GM21529 (cell line): ENCODE measurements around the gene MUC2.
"Not testable (repeated sequence)": the region's sequence is repeated elsewhere in the genome, so short reads cannot be mapped to it uniquely, and the experiment has no call there.

Experiments
- ATAC-seq: cut with Tn5 transposase; IDR thresholded peaks from one replicate; pipeline ENCODE4 v1.9.1; 2021; ENCODE audit not compliant: unreplicated experiment

MUC2 gene

GRCh38 chr11:1102996-1103395, 28.3 kb downstream of the MUC2 start:
- ATAC-seq, result no peak

- no peak for ATAC-seq
These were observed 29.0 kb downstream of the MUC2 start for GRCh38 chr11:1103401-1104360.

DNA sequence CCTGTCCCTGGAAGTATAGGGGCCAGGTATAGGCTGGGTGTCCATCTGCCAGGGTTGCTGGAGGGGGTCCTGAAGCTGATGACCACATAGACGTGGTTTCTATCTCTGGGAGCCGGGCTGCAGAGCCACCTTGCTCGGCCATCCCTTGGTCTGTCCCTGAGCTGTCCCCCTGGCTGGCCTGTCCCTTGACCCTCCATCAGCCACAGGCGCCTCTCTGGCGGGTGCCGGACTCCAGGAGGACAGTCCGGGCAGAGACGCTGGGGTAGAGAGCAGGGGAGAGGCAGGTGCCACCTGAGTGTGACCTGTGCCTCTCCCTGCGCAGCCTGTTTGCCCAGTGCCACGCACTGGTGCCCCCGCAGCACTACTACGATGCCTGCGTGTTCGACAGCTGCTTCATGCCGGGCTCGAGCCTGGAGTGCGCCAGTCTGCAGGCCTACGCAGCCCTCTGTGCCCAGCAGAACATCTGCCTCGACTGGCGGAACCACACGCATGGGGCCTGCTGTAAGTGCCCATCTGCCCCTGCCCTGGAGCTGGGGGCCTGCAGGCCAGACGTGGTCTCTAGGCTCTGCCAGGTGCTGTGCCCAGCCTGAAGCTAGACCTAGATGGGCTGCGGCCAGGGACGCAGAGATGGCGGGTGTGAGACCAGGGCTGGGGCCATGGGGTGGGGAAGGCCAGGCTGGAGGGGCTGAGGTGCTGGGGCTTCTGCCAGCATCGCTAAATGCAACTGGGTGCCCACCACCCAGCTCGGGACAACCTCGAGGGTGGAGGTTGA, 29.9 kb downstream of the MUC2 start:
- ATAC-seq, result no peak

DNA sequence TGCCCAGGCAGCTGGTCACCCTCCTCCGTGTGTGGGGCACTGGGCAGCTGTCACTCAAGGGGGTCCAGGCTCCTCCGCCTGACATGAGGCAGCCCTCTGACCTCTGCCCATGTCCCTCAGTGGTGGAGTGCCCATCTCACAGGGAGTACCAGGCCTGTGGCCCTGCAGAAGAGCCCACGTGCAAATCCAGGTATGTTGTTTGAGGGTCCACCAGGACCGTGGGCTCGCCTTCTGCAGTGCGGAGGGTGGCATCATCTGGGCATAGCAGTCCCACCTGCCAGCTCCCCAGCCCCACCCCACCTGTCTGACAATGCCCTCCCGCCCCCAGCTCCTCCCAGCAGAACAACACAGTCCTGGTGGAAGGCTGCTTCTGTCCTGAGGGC, 30.5 kb downstream of the MUC2 start:
- ATAC-seq, result no peak

- ATAC-seq, result no peak
These were observed 31.7 kb downstream of the MUC2 start for GRCh38 chr11:1106387-1106786.

- ATAC-seq, result no peak
These were observed 32.9 kb downstream of the MUC2 start for GRCh38 chr11:1107316-1108245.

- no peak for ATAC-seq
These were observed 33.7 kb downstream of the MUC2 start for GRCh38 chr11:1108246-1108900.

DNA sequence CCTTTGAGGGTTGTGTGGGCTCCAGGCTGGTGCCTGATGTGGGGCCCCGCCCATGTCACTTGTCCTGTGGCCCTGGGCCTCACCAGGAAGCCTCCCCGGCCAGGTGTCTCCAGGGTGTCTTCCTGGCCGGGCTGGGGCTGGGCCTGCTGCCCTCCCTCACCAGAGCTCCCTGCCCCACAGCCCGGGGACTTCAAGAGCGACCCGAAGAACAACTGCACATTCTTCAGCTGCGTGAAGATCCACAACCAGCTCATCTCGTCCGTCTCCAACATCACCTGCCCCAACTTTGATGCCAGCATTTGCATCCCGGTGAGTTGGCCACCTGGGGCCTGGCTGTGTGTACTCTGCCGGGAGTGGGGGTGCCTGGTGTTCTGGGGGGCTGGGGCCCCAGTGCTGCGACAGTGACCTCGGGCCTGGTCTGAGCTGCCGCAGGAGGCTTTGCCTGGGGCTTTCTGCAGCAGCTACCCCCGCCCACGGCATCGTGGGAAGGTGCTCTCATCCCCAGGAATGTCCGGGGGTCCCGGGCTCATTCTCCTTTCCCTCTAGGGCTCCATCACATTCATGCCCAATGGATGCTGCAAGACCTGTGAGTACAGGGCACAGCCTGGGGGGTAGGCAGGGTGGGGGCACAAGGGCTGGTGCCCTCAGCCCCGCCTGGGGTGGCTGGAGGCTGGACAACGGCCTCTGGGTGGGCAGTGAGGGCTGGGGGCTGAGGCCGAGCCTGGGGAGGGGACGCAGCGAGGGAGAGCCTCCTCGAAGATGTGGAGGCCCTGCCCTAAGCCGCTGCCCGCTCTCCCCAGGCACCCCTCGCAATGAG, 34.6 kb downstream of the MUC2 start:
- ATAC-seq, result no peak

DNA sequence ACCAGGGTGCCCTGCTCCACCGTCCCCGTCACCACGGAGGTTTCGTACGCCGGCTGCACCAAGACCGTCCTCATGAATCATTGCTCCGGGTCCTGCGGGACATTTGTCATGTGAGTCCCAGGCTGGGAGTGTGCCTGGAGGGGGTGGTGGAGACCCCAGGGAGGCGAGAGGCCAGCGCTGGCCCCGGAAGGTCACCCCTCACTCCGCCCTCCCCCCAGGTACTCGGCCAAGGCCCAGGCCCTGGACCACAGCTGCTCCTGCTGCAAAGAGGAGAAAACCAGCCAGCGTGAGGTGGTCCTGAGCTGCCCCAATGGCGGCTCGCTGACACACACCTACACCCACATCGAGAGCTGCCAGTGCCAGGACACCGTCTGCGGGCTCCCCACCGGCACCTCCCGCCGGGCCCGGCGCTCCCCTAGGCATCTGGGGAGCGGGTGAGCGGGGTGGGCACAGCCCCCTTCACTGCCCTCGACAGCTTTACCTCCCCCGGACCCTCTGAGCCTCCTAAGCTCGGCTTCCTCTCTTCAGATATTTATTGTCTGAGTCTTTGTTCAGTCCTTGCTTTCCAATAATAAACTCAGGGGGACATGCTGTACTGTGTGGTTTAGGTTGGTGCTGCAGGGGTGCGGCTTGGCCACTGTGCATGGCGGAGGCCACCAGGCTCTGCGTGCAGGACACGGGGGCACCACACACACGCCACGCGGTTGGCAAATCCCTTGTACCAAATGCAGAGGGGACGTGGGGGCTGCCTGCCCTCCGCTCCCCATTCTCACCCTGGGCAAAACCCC, 35.4 kb downstream of the MUC2 start:
- ATAC-seq, result no peak

GRCh38 chr11:1111545-1112212, 37.0 kb downstream of the MUC2 start:
- ATAC-seq, result no peak

- no peak for ATAC-seq
These were observed 37.9 kb downstream of the MUC2 start for GRCh38 chr11:1112351-1113191.

DNA sequence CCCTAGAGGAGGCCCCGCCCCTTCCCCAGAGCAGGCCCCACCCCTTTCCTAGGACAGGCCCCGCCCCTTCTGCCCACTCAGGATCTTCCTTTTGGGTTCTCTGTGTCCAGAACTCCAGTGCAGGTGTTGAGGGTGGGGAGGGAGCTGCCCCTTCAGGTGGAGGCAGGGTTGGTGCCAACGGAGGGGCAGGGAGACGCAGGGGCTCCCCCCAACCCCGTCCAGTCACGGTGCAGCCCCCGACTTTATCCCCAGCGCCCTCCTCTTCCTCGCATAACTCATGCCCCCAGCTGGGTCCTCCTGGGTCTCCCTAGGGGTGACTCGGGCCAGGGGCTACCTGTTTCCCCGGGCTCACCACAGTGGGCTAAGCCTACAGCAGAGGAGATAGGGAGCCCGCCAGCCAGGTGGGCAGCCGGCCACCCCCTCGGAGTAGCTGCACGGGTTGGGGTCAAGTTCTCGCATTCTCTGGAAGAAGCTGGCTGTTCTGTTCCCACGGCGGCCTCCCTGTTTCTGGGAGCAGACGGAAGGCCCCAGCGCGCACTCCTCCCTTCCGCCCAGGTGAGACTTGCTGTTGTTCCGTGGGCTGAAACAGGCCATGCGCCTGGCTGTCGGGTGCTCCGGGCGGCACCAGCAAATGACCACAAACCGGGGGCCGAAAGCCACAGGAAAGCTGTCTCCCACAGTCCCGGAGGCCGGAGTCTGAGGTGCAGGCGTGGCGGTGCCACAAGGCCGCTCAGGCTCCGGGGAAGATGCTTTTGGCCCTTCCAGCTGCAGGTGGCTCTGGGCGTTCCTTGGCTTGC, 38.9 kb downstream of the MUC2 start:
- ATAC-seq, result no peak

GRCh38 chr11:1115292-1115691, 40.6 kb downstream of the MUC2 start:
- ATAC-seq, result not testable (repeated sequence)

GRCh38 chr11:1116104-1116503, 41.4 kb downstream of the MUC2 start:
- no peak for ATAC-seq

GRCh38 chr11:1116666-1117390, 42.2 kb downstream of the MUC2 start:
- ATAC-seq, result no peak

- ATAC-seq, result no peak
These were observed 43.3 kb downstream of the MUC2 start for GRCh38 chr11:1117992-1118391.
